Neutrophil (primary cell): ENCODE data around the gene RAB6A.
"Not testable (repeated sequence)": the region's sequence is repeated elsewhere in the genome, so short reads cannot be mapped to it uniquely, and the experiment has no call there.

Experiments
- H3K27ac ChIP-seq: fragments of 200-600 bp; sonication (generic); 2 replicates; pipeline ENCODE4 v1.5.1; 2016; ENCODE audit warnings: mild to moderate bottlenecking, moderate library complexity
- H3K27me3 ChIP-seq: fragments of 200-600 bp; sonication (generic); 2 replicates; pipeline ENCODE4 v1.6.0; 2016; ENCODE audit warnings: mild to moderate bottlenecking
- H3K36me3 ChIP-seq: fragments of 200-600 bp; sonication (generic); 2 replicates; pipeline ENCODE4 v1.5.1; 2017
- H3K4me1 ChIP-seq, 2 experiments: fragments of 200-600 bp in 1 of 2; sonication (generic) in 1 of 2; 1 replicate in 1 of 2; 2 replicates in 1 of 2; pipeline versions ENCODE4 v1.5.1 to v1.6.1; 2013 to 2016; ENCODE audit warnings: low read depth in 1 of 2, low read length in 1 of 2, mild to moderate bottlenecking in 1 of 2, moderate library complexity in 1 of 2; ENCODE audit not compliant: control insufficient read depth in 1 of 2, insufficient read depth in 1 of 2
- H3K4me3 ChIP-seq, 2 experiments: fragments of 200-600 bp in 1 of 2; sonication (generic) in 1 of 2; 1 replicate in 1 of 2; 2 replicates in 1 of 2; pipeline ENCODE4 v1.5.1; 2013 to 2016; ENCODE audit warnings: low read depth in 1 of 2, low read length in 1 of 2, mild to moderate bottlenecking in 1 of 2, moderate library complexity in 1 of 2
- H3K9me3 ChIP-seq: fragments of 200-600 bp; sonication (generic); 2 replicates; pipeline ENCODE4 v1.5.1; 2016
- TF ChIP-seq, protein P1 (sequence below): fragments of 200-600 bp; sonication (generic); IDR thresholded peaks from 2 replicates; pipeline ENCODE4 v1.5.1; 2016; ENCODE audit warnings: antibody characterized with exemption

RAB6A gene

DNA sequence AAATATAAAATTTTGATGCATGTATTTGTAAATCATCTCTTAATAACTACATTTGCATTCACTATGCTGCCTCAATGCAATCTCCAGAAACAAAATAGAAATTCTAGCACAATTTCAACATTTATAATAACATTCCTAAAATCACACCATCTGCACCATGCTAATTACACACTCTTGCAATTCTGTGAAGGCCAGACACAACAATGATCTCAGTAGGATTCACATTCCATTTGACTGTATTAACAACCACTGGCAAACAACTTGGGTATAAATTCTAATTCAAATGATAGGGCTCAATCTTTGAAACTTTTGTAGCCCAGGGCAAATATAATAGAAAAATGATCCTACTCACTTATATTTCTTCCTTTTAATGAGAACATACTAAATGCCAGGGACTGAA is 25.9 kb downstream of the RAB6A start:
- peaks cover 6% of the 10 kb centered on the region for H3K36me3 ChIP-seq

DNA sequence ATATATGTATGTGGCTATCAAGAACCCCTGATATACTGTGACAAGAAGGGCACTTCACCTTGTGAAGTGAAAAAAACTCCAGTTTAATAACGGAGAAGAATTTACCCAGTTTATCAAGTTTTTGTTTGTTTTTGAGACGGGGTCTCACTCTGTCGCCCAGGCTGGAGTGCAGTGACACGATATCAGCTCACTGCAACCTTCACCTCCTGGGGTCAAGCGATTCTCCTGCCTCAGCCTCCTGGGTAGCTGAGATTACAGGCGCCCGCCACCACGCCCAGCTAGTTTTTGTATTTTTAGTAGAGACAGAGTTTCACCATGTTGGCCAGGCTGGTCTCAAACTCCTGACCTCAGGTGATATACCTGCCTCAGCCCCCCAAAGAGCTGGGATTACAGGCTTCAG is 26.9 kb downstream of the RAB6A start:
- H3K4me1 ChIP-seq, H3K27me3 ChIP-seq, H3K4me3 ChIP-seq, H3K27ac ChIP-seq, H3K9me3 ChIP-seq: not testable (repeated sequence)
- peaks cover 11% of the 10 kb centered on the region for H3K36me3 ChIP-seq

More for the DNA sequence above, 25.9 kb downstream of the RAB6A start:
- TF ChIP-seq, protein P1, sequence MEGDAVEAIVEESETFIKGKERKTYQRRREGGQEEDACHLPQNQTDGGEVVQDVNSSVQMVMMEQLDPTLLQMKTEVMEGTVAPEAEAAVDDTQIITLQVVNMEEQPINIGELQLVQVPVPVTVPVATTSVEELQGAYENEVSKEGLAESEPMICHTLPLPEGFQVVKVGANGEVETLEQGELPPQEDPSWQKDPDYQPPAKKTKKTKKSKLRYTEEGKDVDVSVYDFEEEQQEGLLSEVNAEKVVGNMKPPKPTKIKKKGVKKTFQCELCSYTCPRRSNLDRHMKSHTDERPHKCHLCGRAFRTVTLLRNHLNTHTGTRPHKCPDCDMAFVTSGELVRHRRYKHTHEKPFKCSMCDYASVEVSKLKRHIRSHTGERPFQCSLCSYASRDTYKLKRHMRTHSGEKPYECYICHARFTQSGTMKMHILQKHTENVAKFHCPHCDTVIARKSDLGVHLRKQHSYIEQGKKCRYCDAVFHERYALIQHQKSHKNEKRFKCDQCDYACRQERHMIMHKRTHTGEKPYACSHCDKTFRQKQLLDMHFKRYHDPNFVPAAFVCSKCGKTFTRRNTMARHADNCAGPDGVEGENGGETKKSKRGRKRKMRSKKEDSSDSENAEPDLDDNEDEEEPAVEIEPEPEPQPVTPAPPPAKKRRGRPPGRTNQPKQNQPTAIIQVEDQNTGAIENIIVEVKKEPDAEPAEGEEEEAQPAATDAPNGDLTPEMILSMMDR = no peak
- no peaks in the 10 kb centered on the region for H3K9me3 ChIP-seq
- no peaks in the 10 kb centered on the region for H3K4me1 ChIP-seq
- H3K4me3 ChIP-seq = no peak overlapping the region
- H3K27me3 ChIP-seq = no peaks in the 10 kb centered on the region
- H3K27ac ChIP-seq = no peak overlapping the region

DNA sequence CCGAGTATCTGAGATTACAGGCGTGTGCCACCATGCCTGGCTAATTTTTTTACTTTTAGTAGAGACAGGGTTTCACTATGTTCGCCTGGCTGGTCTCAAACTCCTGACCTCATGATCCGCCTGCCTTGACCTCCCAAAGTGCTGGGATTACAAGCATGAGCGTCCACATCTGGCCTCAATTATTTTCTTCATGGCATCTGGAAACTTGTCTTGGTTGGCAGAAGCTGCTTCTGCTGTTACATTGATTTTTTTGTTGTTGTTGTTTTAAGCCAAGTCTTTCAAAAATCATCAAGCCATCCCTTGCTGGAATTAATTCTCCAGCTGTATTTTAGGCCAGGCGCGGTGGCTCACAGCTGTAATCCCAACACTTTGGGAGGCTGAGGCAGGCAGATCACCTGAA is 27.9 kb downstream of the RAB6A start:
- H3K36me3 ChIP-seq = peaks cover 13% of the 10 kb centered on the region
- H3K4me1 ChIP-seq, H3K27ac ChIP-seq, H3K4me3 ChIP-seq, H3K9me3 ChIP-seq, H3K27me3 ChIP-seq: not testable (repeated sequence)

- H3K4me1 ChIP-seq = no peaks in the 10 kb centered on the region
- TF ChIP-seq, protein P1 = no peak
- H3K9me3 ChIP-seq = no peaks in the 10 kb centered on the region
- H3K4me3 ChIP-seq = no peak overlapping the region
- H3K36me3 ChIP-seq = peaks cover 7% of the 10 kb centered on the region
- no peak overlapping the region for H3K27ac ChIP-seq
- H3K27me3 ChIP-seq = no peaks in the 10 kb centered on the region
These were observed 31.2 kb downstream of the RAB6A start for GRCh38 chr11:73729594-73730206.

- Histone ChIP-seq H3K9me3 (no peaks in the 10 kb centered on the region), H3K4me1 (no peaks in the 10 kb centered on the region), H3K27ac (no peak overlapping the region), H3K4me3 (no peak overlapping the region), H3K36me3 (peaks cover 7% of the 10 kb centered on the region), H3K27me3 (no peaks in the 10 kb centered on the region)
- TF ChIP-seq, protein P1 = no peak
These were observed 32.9 kb downstream of the RAB6A start for GRCh38 chr11:73728000-73728399.

- Histone ChIP-seq H3K4me1 (no peaks in the 10 kb centered on the region), H3K27me3 (no peaks in the 10 kb centered on the region), H3K27ac (no peak overlapping the region), H3K9me3 (no peaks in the 10 kb centered on the region), H3K36me3 (peaks cover 7% of the 10 kb centered on the region), H3K4me3 (no peak overlapping the region)
- TF ChIP-seq, protein P1 = no peak
These were observed 34.0 kb downstream of the RAB6A start for GRCh38 chr11:73726825-73727224.

GRCh38 chr11:73717136-73717535 is 43.7 kb downstream of the RAB6A start:
- Histone ChIP-seq H3K27me3 (no peaks in the 10 kb centered on the region), H3K4me3 (no peak overlapping the region), H3K4me1 (peaks cover 6% of the 10 kb centered on the region in 2 experiments), H3K36me3 (peaks cover 33% of the 10 kb centered on the region), H3K27ac (peak overlapping the region; percentile 52), H3K9me3 (no peaks in the 10 kb centered on the region)
- TF ChIP-seq, protein P1 = no peak
